Breast epithelium (tissue), 3 donors: ENCODE results near the gene SRGAP3.

Experiments
- CTCF ChIP-seq, 3 donors: fragments of 450-650 bp; IDR thresholded peaks; one replicate each; pipeline ENCODE4 v1.5.1; 2016 to 2017; ENCODE audit warnings: antibody characterized with exemption in 3 of 3, mild to moderate bottlenecking in 3 of 3, moderate library complexity in 3 of 3
- POLR2A ChIP-seq: fragments of 450-650 bp; IDR thresholded peaks from one replicate; pipeline ENCODE4 v1.6.1; 2016; ENCODE audit warnings: antibody characterized with exemption, mild to moderate bottlenecking, moderate library complexity

DNA sequence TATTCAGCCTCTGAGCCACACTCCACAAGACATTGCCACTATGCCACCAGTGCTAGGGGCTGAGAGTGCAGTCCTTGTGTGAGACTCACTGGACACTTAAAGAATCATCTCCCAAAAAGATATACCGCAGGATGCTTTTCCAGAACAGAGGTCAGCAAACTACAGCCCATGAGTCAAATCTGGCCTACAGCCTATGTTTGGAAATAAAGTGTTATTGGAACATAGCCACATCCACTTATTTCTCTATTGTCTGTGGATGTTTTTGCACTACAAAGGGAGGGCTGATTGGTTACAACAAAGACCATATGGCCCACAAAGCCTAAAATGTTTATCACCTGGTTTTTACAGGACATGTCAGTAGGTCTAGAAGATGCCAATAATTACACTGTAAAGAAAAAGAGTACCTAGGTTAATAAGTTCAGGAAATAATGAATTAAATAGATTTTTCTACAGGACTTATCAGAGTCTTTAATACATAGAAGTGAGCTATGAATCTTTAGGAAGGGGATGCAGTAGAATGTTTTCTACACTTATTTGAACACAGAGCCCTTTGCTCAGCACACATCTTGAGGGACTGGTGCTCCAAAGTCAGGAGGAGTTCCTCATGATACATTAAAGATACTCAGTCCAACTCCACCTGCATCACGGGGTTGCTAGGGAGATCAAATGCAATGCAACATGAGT is 26.3 kb downstream of the SRGAP3 start:
- TF ChIP-seq POLR2A = no peak
- TF ChIP-seq CTCF (IDR thresholded peaks at IDR 0.05) = no peak
